Measurements from ENCODE around the gene FSTL1.

Gene FSTL1

DNA sequence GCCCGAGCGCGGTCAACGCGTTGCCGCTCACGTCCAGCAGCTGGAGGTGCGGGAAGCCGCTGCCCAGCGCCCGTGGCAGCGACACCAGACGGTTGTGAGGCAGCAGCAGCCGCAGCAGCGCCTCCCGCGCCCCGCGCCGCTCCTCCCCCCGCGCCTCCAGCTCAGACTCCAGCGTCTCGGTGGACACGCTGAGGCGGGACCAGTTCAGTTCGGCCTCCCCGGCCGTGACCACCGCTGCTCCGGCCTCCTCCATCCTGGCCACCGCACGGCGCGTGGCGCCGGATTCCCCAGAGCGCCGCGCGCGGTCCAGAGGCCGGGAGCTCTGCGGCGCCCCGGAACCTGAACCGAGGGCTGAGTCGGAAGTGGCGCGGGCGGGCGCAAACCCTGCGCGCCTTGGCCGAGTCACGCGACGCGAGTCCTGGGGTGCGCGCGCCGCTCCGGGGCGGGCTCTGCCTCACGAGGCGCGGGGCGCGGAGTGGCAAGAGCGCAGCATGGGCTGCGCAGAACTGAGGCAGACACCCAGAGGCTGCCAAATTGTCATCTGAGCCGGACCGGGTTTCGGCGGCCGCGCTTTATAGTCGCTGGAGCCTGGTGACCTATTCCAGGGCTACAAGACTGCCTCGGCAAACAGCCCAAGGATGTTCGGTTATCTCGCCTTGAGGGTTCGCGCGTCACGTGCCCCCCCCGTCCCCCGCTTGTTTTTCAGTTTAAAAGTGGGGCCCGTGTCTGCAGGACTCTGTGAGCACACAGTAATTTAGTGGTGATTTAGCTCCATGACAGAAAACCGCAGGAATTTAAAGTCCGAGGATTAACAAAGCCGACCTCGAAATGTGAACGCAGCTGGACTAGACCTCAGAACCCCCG, 101.6 kb downstream of the FSTL1 start, which contains the start of gene LRRC58:
TSS of gene LRRC58 (minus strand) at position 364 of the 864 bp plus-strand sequence. CDS start at position 253, 111 bp downstream.
- no peak for FAIRE-seq

DNA sequence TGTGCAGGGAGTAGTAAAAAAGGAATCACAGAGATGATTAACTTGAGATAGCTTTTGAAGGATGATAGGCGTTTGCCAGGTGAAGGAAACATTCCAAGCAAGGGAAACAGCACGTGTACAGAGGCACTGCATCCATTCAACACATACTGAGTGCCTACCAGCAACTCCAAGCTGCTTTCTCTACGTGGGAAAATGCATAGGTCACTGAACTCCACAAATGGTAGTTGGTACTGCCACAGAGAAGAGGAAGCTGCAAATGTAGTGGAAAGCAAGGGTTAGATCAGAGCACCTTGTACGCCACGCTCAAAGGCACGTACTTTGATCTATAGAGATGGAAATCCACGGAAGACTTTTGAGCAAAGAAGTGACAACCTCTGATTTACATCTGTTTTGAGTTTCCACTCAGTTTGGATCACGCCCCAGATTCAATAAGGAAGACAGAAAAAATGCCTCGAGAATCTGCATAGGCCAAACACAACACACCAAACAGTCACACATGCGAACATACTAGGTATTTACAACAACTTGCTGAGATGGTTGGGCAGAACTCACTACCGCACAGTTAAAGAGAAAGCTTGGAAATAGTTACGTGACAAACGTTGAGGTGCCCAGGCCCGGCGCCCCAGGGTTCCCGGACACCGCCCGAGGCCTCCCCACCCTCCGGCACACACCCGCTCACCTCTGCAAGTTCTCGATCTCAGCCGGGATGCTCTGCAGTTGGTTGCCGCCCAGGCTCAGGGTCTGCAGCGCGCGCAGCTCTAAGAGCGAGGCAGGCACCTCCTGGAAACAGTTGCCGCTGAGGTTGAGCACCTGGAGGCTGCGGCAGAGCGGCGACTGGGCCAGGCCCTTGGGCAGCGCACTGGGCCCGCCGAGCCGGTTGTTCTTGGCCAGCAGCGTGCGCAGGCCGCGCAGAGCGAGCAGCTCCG, 102.5 kb downstream of the FSTL1 start:
- FAIRE-seq: no peak

DNA sequence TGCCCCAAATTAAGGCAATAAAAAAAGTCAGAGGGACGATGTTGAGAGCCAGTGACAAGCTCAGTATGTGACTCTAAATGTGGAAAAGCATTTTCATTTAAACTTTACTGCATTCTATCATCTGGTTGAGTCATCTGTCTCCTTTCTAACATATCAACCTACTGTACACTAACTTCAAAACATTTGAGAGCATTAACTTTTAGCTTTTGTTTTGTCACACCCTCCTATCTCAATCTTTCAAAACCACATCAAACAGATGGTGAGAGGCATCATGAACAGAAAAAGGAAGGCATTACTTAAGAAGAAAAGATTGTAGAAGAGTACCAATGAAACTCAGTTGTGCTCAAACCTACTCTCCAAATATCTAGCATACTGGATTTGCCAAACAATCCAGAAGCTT, 106.4 kb downstream of the FSTL1 start:
- FAIRE-seq: no peak

Data from G401.6 (cell line).